AG08395 (cell line): Measurements from ENCODE around the gene CDS2.
A peak's percentile ranks its signal among the peaks of the same experiment; 100 is the strongest.

ENCODE experiments used
- DNase-seq: peaks from one replicate; pipeline ENCODE4 v3.0.0; 2012; ENCODE audit warnings: mixed read lengths, low spot score

Gene CDS2

DNA sequence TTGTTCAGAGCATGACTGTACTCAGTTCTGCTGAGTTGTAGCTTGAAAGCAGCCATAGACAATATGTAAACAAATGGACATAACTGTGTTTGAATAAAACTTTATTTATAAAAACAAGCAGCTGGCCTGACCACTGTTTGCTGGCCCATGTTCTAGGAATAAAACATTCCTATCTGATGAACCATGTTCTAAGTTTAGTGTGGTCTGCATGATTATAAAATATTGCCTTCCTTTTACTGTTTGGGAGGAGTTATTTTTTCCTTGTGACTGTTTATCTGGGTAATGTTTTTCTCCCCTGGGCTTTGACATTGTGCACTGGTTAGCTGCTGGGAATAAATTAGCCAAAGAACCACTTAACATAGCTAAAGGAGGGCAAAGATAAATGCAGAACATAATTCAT, 55.1 kb downstream of the CDS2 start:
- DNase-seq, result peak; percentile 52

DNA sequence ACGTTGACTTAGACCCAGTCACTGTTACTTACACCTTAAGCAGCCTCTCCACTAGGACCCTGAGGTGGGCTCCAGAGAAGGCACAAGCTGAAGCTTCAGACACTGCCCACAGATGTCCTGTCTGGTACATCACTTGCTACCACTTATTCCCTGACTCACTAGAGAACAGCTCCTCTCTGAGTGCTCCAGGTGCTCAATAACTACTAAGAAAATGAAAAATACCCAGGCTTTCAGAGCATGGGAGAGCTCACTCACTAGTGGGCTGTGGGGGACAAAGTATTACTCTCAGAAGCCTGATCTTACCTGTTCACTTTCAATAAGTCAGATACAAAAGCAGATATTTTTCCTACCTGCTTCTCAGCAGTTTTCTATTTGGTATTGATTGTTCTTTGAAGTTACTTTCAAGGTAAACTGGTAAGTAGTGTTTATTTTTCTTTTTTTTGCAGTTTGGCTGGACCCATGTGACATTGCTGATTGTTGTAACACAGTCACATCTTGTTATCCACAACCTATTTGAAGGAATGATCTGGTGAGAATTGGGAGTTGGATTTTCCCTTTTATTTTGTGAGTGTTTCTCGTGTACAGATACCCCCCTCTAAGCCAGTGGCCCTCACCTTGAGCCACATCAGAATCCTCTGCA, 55.9 kb downstream of the CDS2 start:
- DNase-seq, result no peak

DNA sequence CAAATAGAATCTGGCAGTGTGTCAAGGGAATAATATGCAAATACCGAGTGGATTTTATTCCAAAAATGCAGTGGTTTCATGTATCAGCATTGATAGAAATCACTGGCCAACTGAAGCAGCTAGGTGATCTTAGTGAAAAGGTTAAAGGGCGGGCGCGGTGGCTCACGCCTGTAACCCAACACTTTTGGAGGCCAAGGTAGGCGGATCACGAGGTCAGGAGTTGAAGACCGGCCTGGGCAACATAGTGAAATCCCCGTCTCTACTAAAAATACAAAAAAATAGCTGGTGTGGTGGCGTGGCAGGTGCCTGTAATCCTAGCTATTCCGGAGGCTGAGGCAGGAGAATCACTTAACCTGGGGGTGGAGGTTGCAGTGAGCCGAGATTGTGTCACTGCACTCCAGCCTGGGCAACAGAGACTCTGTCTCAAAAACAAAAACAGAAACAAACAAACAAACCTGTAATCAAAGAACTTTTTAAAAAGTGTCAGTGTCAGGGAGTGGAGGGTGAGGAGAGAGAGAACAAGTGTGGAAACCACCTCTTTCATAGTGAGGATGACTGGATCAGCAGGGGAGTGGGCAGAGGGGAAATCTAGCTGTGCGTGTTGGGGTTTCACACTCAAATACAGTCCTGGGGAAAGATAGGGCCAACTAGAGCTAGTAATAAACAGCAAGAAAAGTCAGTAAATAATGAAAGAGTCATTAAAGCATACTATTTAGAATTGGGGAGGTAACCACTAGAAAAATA, 57.1 kb downstream of the CDS2 start:
- no peak for DNase-seq

DNA sequence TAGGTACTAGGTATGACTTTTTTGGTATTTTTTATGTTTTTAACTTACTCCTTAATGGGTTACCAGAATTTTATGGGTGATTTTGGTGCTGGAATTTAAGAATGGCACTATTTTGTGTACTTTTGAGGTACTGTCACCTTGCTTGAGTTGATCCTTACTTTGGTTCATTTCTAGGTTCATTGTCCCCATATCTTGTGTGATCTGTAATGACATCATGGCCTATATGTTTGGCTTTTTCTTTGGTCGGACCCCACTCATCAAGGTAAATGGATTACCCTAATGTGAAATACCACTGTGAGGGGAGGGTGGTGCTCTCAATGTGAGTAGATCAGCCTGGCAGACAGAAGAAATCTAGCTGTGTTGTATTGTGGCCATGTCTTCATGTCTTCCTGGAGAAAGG, 57.9 kb downstream of the CDS2 start:
- no peak for DNase-seq

DNA sequence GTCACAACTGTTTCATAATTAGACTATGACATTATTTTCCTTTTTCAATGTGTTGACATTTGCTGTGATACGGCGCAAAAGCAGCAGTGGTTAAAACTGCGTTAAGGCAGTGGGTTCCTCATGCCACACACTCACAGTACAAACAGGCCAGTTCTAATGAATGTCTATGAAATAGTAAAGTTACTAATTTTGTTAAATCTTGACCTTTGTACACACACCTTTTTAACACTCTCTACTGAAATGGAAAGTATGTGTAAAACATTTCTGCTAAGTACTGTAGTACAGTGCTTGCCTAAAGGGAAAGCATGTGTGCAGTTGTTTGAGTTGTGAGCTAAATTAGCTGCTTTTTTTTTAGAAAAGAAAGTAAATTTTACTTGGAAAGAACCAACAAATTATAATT, 60.3 kb downstream of the CDS2 start:
- DNase-seq, result no peak

DNA sequence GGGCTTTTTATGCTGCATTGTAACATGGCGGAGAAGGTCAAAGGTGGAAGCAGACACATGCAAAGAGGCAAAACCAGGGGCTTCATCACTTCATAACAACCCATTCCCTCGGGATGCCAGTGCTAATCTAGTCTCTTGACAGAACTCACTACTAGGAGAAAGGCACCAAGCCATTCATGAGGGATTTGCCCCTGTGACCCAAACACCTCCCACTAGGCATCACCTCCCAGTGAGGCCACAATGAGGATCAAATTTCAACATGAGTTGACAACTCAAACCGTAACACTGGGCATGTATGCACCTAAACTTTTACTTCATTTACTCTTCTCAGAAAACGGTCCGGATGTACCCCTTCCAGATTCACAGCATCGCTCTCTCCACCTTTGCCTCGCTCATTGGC, 61.9 kb downstream of the CDS2 start:
- no peak for DNase-seq

DNA sequence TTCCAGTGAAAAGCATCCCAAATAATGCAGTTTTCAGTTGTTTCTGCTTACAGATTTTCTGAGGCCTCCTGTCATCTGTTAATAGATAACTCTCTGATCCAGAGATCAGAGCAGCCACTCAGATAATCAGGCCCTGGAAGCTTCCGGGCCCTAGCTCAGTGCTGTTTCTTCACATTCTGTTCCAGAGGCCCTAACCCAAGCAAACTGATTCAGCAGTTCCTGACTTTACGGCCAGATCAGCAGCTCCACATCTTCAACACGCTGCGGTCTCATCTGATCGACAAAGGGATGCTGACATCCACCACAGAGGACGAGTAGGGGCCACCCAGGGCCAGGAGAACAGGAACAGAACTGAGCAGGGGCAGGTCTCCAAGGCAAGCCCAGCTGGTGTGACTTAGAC, 63.1 kb downstream of the CDS2 start:
- no peak for DNase-seq

DNA sequence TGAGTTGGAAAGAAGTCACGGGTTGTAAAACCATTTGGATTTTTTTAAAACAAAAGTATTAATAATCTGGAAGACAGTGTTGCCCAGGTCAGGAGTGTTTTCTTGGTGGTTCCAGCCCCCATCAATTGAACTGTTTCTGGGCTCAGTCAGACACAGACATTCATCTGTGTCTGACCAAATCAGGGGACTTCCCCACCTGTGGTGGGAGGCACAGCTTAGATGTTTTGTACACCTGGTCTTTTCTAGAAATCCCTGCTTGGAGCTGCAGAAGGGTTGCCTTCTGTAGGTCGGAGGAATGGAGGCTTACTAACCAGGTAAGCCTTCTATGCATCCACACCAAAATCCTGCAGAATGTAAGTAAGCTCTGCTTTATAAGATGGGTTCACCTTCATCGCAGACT, 63.6 kb downstream of the CDS2 start:
- DNase-seq, result no peak

DNA sequence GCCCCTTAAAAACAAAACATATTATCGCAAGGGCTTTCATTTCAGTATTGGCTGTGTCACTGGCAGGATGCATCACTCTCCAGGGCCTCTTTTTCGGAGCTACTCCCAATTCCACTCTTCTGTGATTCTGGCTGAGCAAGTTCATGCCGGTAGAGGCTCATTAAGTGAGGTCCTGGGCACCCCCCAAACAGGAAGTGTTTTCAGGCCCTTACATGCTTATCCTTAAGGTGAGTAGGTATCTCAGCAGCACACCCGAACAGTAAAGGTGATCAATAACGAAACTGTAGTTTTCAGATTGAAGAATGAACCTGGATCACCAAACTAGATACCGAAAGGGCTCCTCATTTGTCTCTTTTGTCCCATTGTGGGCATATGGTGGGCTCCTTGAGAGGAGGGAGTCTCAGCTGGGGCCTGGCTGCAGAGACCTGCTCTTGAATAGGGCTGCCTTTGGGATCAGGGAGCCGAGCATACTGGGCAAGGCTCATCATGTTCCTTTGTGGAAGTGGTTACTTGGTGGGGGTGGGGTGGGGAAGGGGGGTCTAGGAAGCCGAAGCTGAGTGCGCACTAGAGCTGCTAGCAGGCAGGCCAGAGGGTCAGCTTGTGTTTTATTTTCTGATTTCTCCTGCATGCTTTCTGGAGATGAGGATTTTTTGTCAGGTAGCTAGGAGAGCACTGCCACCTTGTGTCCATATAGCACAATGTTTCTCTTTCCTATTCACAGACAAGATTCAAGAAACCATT, 65.2 kb downstream of the CDS2 start:
- DNase-seq, result peak; percentile 87

DNA sequence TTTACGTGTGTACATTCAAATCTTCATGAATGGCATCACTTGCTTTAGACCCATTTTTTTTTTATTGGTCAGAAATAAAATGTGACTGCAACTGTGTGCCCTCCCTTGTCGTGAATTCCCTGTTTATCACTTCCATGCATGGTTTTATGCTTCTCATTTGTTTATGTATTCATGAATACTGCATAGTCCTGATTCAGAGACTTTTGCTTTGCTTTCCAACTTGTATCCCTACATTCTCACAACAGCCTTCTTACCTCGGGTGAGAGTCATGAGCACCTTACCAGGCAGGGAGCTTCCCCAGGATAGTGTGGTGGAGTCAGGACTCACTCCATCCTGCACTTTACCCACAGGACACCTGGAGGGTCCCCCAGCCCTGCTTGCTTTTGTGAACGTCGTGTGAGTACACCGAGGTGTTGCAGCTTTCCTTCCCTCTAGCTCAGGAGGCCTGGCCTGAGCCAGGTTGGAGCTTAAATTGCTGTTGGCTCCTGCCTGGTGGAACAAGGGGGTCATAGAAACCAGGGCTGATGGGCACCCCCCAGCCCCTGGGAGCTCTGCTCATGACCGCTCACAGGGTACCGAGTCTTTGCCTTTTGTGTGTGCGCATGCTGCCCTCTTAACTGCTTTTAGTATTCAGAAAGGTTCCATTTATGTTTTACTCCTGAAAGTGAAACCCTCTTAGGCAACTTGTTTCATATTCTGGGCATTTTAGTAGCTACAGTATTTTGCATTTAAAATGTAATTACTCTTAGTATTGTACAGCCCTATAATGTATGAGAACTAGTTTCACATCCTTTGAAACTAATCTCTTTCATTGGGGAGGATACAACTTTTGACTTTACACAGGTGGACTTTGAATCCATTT, 66.0 kb downstream of the CDS2 start:
- no peak for DNase-seq

DNA sequence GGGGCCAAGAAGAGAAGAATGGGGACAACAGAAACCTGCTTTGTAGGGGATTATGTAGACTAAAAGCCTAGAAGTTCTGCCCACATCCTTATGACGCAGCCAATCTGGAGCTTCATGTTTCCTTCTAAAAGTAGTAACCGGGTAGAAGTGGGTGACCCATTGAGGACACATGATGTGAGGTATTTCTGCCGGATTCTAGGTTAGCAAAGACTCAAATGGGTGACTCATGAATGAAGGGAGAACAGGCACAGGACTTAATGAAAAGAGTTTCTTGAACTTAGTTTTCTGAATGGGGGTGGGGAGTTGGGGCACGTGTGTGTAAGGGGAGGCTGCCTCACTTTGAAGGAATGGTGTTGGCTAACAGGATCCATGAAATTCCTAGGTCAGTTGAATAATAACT, 68.8 kb downstream of the CDS2 start:
- DNase-seq, result peak; percentile 41

DNA sequence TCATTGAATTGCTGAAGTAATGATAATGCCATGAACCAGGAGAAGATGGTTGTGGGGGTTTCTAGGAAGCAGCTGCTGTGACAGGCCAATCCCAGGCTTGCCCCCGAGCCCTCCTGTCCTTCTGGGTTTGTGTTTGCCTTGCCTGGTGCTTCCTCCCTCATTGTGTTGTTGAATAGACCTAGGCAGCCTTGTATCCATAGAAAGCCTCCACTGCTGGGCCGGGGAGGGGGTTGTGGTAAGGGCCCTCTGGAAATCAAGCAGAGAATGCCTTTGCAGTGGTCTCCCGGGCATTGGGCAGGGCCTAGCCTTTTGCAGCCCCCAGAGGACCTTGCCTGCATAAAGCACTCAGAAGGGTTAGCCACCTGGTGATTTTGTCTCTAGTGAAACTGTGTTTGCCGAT, 69.3 kb downstream of the CDS2 start:
- no peak for DNase-seq

DNA sequence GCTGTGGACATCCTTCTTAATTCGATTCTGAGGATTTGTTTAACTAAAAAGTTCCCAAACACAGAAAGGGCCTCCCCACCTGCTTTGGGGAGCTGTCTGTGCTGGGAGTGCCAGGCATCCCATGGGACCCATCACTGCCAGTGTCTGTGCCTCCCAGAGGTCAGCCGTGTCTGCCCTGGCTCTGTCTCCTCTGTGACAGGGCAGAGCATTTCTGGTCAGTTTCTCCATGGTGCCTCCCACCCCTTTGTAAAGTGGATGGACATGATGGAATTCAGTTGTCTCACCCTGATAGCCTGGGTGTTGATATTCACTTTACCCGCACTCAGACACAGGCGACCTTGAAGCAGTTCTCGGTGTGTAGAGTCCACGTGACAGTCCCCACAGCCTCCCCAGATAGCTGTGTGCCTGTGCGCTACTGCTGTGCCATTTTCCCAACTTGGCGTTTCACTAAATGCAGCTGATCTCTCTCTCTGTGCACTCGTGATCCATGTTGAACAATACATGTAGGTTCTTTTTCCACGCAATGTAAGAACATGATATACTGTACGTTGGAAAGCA, 70.5 kb downstream of the CDS2 start:
- DNase-seq, result no peak

DNA sequence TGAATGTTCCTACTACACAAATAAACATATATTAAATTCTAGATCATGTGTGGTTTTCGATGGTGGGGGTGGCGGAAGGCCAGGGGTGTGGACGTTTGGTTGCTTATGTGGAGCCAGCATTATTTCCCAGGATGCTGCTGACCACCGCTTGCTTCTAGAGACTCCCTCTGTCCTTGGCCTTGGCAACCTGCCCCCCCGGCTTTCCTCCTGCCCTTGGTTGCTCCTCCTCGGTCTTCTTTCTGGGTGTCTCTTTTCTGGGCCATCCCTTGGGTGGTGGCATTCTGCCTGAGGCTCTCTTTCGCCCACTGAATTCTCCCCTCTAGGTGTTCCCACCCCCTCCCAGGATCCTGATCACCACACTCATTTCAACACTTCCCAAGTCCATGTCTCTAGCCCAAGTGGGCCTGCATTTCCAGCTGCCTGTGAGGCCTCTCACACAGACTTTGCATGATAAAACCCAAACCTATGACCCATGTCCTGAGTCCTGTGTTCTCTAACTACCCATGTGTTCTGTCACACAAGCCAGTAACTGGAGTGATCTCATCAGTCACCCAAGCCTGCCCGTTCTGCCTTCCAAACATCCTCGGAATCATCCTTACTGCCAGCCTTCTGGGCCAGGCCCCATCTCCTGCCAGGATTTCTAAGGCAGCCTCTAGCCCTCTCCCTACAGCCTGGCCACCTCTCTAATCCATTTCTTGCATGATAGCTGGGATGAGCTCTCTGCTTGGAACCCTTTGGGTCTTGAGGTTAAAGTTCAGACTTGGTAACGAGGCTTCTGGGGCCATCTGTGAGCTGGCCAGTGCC, 71.2 kb downstream of the CDS2 start:
- no peak for DNase-seq

DNA sequence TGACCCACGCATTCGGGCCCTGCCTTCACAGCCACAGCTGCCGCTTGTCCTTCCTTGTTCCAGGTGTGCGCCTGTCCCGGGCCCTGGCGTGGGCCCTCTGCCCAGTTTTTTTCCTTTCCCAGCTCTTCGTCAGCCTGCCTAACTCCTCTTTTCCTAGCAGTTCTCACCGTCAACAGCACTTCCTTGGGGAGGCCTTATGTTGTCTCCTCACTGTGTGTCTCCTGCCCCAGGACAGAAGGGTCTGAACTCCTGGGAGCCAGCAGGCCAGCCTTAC, 71.8 kb downstream of the CDS2 start:
- DNase-seq, result no peak

DNA sequence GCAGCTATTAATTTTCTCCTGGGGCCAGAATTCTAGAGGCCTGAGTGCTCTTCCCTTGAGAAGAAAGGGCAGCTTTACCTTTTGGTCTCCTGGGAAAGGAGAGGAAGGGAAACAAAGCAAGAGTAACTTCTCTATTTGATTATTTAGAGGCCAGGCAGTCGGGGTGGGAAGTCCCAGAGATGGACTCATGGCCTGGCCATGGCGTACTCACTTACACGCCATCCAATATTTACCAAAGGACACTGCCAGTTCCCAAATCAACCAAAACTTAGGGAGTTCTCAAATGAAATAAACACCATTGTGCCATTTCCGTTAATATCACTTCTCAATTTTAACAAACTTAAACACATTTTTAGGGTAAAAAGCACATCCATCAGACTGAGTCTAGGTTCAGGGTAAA, 76.6 kb downstream of the CDS2 start:
- DNase-seq, result no peak

DNA sequence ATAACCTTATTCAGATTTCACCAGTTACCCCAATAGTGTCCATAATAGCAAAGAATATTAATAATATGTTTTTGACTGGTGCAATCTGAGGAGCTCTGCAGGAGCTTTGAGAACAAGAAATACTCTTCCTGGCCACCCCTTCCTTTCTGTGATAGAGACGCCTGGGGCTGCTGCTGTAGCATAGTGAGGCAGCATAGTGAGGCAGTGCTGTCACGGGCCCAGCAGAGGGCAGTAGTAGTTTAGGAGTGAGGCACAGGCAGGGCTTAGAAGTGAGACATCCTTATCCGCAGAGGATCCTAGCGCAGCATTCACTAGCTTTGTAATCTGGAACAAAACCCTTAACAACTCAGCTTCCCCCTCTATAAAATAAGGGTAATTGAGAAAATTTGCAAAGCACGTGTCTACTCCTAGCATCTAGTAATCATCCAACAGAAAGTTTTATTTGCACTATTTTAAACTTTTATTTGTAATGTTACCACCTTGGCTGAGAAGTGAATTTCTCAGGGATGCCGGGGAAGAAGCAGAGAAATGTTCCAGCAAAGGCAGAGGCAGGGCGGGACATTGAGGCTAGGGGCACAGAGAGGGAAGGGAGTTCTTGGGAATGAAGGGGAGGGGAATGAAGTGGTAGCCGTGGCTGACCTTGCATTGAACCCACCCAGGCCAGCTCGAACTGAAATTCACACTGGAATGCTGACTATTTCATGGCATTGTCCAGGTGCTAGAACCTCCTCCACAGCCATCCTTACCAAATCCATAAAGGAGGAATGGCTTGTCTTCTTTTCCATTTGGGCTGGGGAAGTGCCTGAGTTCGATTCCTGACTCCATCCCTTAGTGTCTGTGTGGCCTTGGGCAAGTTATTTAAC, 78.8 kb downstream of the CDS2 start:
- DNase-seq, result peak; percentile 91

DNA sequence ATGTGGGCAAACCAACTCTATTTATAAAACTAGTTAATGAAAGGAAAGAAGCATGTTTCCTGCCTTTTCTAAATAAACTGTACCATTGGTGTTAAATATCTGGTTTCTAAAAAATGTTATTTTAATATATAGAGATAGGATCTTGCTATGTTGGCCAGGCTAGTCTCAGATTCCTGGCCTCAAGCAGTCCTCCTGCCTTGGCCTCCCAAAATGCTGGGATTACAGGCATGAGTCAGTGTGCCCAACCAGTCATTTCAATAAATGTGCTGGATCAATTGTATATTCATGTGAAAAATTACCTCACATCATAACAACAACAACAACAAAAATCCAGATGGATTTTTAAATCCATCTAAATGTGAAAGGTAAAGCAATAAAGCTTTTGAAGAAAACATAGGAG, 80.3 kb downstream of the CDS2 start:
- DNase-seq, result no peak

DNA sequence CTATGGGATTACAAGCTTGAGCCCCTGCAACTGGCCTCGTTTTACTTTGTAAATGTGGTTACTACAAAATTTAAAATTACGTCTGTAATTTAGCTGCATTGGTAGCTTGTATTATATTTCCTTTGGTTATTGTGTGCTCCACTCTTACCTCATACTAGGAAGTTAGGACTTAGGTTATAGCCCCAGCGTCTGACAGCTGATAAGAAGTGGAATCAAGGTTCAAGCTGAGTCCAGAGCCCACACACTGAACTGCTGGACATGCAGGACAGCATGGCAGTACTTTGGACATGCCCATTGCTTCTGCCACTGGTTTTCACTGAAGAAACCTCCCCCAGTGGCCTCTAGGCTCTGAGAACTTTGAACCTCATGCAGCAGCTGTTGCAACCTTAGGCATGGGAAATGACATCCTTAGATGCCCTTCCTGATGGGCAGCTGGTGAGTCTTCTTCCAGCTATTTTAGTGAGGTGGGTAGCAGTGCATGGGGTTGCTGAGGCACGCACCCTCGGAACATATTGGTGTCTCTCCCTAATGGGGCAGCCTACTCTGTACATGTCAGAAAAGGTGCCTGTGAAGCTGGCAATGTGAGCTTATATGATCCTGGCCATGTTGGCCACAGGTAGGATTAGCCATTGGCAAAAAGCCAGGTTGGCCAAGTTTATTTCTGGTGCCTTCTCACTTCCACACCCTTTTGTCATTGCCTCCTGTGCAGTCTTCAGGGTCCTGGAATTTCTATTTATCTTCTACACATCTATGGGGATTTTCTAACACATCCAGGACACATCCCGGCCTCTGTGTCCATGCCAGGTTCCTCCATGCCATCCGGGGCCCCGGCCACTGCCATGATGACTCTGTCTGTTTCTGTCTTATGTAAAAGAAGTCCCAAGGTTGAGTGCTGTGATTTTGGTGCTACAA, 85.3 kb downstream of the CDS2 start:
- DNase-seq, result no peak
